Keratinocyte (primary cell): Measurements from ENCODE around the gene CHRNA1. TPM values are rescaled to one million over a fixed set of nuclear protein-coding genes. Genes with fewer than 3 reads are reported as not detected.

Source experiments
- DNase-seq: peaks from one replicate; pipeline ENCODE4 v3.0.0-alpha.2; 2011; ENCODE audit warnings: low read depth, missing footprints, low spot score
- FAIRE-seq: peaks from 2 replicates; lab custom pipeline; 2011; peaks lifted over from hg19 to GRCh38; lab: Jason Lieb, UNC
- H2AFZ ChIP-seq: 2 replicates; pipeline ENCODE4 v1.6.0; 2012; ENCODE audit warnings: low read length, control low read depth, inconsistent platforms; ENCODE audit not compliant: control insufficient read depth
- H3K27ac ChIP-seq: 2 replicates; pipeline ENCODE4 v1.5.1; 2011; ENCODE audit warnings: low read length; ENCODE audit not compliant: control insufficient read depth, insufficient read depth
- H3K27me3 ChIP-seq: 3 replicates; pipeline ENCODE4 v1.6.0; 2011; ENCODE audit warnings: low read length; ENCODE audit not compliant: control insufficient read depth, insufficient read depth; ENCODE audit errors: extremely low read depth
- H3K36me3 ChIP-seq, 2 experiments: 2 replicates in 1 of 2; 3 replicates in 1 of 2; pipeline ENCODE4 v1.5.1; 2011; ENCODE audit warnings: low read length in 2 of 2, mild to moderate bottlenecking in 1 of 2; ENCODE audit not compliant: control insufficient read depth in 2 of 2, insufficient read depth in 2 of 2; ENCODE audit errors: extremely low read depth in 1 of 2
- H3K4me1 ChIP-seq: 3 replicates; pipeline ENCODE4 v1.5.1; 2011; ENCODE audit warnings: low read length; ENCODE audit not compliant: control insufficient read depth, insufficient read depth; ENCODE audit errors: extremely low read depth
- H3K4me2 ChIP-seq: 3 replicates; pipeline ENCODE4 v1.6.0; 2011; ENCODE audit warnings: low read depth, low read length; ENCODE audit not compliant: control insufficient read depth, insufficient read depth; ENCODE audit errors: extremely low read depth
- H3K4me3 ChIP-seq, 3 experiments: fragments of 200-600 bp in 1 of 3; sonication (generic) in 1 of 3; 2 replicates in 2 of 3; 3 replicates in 1 of 3; pipeline ENCODE4 v1.5.1; 2011 to 2016; ENCODE audit warnings: low read length in 3 of 3, mild to moderate bottlenecking in 3 of 3, control low read depth in 2 of 3, inconsistent platforms in 1 of 3, low read depth in 1 of 3, mixed read lengths in 1 of 3, mixed run types in 1 of 3, moderate library complexity in 1 of 3; ENCODE audit not compliant: control insufficient read depth in 2 of 3, insufficient read depth in 2 of 3; ENCODE audit errors: extremely low read depth in 1 of 3
- H3K79me2 ChIP-seq: 2 replicates; pipeline ENCODE4 v1.6.0; 2012; ENCODE audit warnings: low read length; ENCODE audit not compliant: control insufficient read depth, insufficient read depth
- H3K9ac ChIP-seq: 3 replicates; pipeline ENCODE4 v1.6.0; 2011; ENCODE audit warnings: low read length; ENCODE audit not compliant: control insufficient read depth, insufficient read depth; ENCODE audit errors: extremely low read depth
- H3K9me1 ChIP-seq: 3 replicates; pipeline ENCODE4 v1.6.0; 2011; ENCODE audit warnings: low read length; ENCODE audit not compliant: control insufficient read depth, insufficient read depth; ENCODE audit errors: extremely low read depth
- H3K9me3 ChIP-seq: 2 replicates; pipeline ENCODE4 v1.5.1; 2012; ENCODE audit warnings: low read depth, low read length; ENCODE audit not compliant: control insufficient read depth
- H4K20me1 ChIP-seq: 3 replicates; pipeline ENCODE4 v1.6.0; 2011; ENCODE audit warnings: low read length; ENCODE audit not compliant: control insufficient read depth, insufficient read depth; ENCODE audit errors: extremely low read depth
- EZH2 ChIP-seq: IDR thresholded peaks from one replicate; pipeline ENCODE4 v1.6.1; 2012; ENCODE audit warnings: inconsistent platforms, mild to moderate bottlenecking, low read length, moderate library complexity
- dilution Hi-C: fragments of 300-500 bp; cut with MboI; formaldehyde crosslinking; loops from one replicate; pipeline ENCODE4 v1.7.0; 2020; ENCODE audit warnings: low sequenced_read_pairs; ENCODE audit not compliant: extremely low pct_ligation_motif_present
- polyA plus RNA-seq, 5 experiments: library from polyadenylated mRNA; depleted of rRNA in 3 of 5; stranded (reverse) in 3 of 5; stranded (forward) in 1 of 5; unstranded in 1 of 5; fragments of >200 nt; gene quantifications; 1 replicate in 1 of 5; 2 replicates in 3 of 5; 3 replicates in 1 of 5; pipeline versions ENCODE4 v1.2.1 to v1.2.3, GENCODE V29; 2011 to 2012; ENCODE audit warnings: missing spikeins in 2 of 5, low read depth in 1 of 5, low replicate concordance in 1 of 5
- TF ChIP-seq, protein P1 (sequence below), 3 experiments: IDR thresholded peaks in 1 of 3; conservative IDR thresholded peaks in 1 of 3; optimal IDR thresholded peaks in 1 of 3; 2 replicates in 2 of 3; 3 replicates in 1 of 3; pipeline versions ENCODE3 to v1.5.1; 2011; ENCODE audit warnings: low read length in 3 of 3, mild to moderate bottlenecking in 3 of 3, moderate library complexity in 2 of 3, control low read depth in 1 of 3, inconsistent platforms in 1 of 3; ENCODE audit not compliant: insufficient read depth in 2 of 3; ENCODE audit errors: extremely low read depth in 1 of 3

Gene CHRNA1
- polyA plus RNA-seq, 1 donor (not counting 4 experiments of a cell fraction or from before 2014, with no cell fraction given), result not detected

DNA sequence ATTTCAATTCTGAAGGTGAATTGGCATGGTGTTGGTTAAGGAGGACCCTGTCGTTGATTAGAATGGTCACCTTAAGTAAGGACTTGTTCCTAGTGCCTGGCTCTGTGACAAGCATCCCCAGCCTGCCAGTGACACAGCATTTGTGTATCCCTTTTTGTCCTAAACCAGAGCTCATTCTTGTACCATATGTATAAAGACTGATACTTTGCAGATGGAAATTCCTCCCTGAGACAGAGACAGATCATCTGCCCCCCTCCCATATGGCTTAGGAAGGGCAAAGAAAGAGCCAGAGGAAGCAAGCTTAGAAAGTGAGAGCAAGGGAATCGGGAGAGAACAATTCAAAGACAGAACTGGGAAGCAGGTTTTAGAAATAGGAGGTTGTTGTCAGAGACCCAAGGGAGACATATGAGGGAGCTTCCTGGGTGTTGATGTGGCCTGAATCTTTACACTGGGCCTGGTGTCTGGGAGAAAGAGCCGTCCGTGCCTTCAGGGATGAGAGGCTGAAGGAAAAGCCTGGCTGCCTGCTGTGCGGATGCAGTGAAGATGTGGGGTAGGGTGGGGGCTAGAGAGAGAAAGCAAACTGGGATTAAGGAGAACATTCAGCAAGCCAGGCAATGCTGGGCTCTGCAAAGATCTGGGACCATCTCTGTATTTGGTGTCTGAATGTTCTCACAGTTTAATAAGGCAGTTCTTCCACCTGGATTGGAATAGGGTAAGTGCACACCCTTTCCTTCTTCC, 13.2 kb upstream of the CHRNA1 start:
- no peaks in the 10 kb centered on the region for H3K9me3 ChIP-seq
- no peak overlapping the region for H3K4me2 ChIP-seq
- no peaks in the 10 kb centered on the region for H3K27me3 ChIP-seq
- no peak overlapping the region for H3K4me3 ChIP-seq
- no peaks in the 10 kb centered on the region for H3K79me2 ChIP-seq
- no peaks in the 10 kb centered on the region for H3K9me1 ChIP-seq
- no peak overlapping the region for H2AFZ ChIP-seq
- peaks cover 6% of the 10 kb centered on the region for H3K4me1 ChIP-seq
- TF ChIP-seq, protein P1, sequence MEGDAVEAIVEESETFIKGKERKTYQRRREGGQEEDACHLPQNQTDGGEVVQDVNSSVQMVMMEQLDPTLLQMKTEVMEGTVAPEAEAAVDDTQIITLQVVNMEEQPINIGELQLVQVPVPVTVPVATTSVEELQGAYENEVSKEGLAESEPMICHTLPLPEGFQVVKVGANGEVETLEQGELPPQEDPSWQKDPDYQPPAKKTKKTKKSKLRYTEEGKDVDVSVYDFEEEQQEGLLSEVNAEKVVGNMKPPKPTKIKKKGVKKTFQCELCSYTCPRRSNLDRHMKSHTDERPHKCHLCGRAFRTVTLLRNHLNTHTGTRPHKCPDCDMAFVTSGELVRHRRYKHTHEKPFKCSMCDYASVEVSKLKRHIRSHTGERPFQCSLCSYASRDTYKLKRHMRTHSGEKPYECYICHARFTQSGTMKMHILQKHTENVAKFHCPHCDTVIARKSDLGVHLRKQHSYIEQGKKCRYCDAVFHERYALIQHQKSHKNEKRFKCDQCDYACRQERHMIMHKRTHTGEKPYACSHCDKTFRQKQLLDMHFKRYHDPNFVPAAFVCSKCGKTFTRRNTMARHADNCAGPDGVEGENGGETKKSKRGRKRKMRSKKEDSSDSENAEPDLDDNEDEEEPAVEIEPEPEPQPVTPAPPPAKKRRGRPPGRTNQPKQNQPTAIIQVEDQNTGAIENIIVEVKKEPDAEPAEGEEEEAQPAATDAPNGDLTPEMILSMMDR (optimal IDR thresholded peaks at IDR 0.05 in 1 of 3, IDR thresholded peaks at IDR 0.05 in 1 of 3, conservative IDR thresholded peaks at IDR 0.05 in 1 of 3; ENCODE audit: extremely low read depth in 1 of 3, insufficient read depth in 2 of 3, low read length in 3 of 3), result no peak
- no peak for TF ChIP-seq EZH2
- H3K36me3 ChIP-seq, result no peaks in the 10 kb centered on the region
- FAIRE-seq (no peak), DNase-seq (no peak)
- dilution Hi-C loops, result no loop called here
- no peaks in the 10 kb centered on the region for H4K20me1 ChIP-seq
- H3K27ac ChIP-seq, result no peak overlapping the region
- no peak overlapping the region for H3K9ac ChIP-seq

DNA sequence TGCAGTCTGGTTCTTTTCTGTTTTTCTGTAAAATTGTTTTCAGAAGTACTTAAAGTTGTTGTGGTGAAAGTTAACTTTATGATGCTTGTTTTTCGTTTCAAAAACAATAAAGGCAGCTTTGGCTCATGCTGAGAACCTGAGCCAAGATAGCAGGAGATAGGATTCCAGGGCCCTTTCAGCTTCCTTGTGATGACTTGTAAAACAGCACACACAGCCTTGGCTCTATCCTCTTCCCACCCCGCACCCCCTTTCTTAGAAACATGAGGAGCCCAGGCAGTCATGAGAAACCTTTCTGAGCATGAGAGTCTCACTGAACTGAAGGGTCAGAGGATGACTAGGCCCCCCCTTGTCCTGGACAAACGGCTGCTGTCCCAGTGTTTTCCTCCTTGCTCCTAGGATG, 12.4 kb upstream of the CHRNA1 start:
- Histone ChIP-seq H3K36me3 (no peaks in the 10 kb centered on the region), H3K9ac (no peak overlapping the region), H4K20me1 (no peaks in the 10 kb centered on the region), H3K4me3 (no peak overlapping the region), H3K79me2 (no peaks in the 10 kb centered on the region), H3K27me3 (no peaks in the 10 kb centered on the region), H3K9me1 (no peaks in the 10 kb centered on the region), H2AFZ (no peak overlapping the region), H3K4me2 (no peak overlapping the region), H3K9me3 (no peaks in the 10 kb centered on the region), H3K4me1 (peaks cover 8% of the 10 kb centered on the region), H3K27ac (no peak overlapping the region)
- FAIRE-seq (no peak), DNase-seq (no peak)
- TF ChIP-seq, protein P1 (optimal IDR thresholded peaks at IDR 0.05 in 1 of 3, IDR thresholded peaks at IDR 0.05 in 1 of 3, conservative IDR thresholded peaks at IDR 0.05 in 1 of 3; ENCODE audit: extremely low read depth in 1 of 3, insufficient read depth in 2 of 3, low read length in 3 of 3), result no peak
- no peak for TF ChIP-seq EZH2
- dilution Hi-C loops, result no loop called here
